ENCODE measurements around the gene DISC1. TPM values are rescaled to one million over a fixed set of nuclear protein-coding genes. Genes with fewer than 3 reads are reported as not detected.

DISC1 gene
- total and polyA plus RNA-seq, 2 donors (not counting 3 experiments of a cell fraction or from before 2014, with no cell fraction given): 3.3 to 14.7 TPM

GRCh38 chr1:232057896-232058274 lies 431.3 kb downstream of the DISC1 start:
- CTCF ChIA-PET: no interaction called here
- dilution Hi-C loops (cut with MboI; ENCODE audit: extremely low pct_ligation_motif_present, low sequenced_read_pairs) (no loop called here), intact Hi-C loops (cut with micrococcal nuclease) (no loop called here)
- H3K36me3 ChIP-seq (ENCODE audit: control insufficient read depth in 2 of 2, extremely low read depth in 1 of 2, insufficient read depth in 2 of 2, low read length in 2 of 2): no peaks in the 10 kb centered on the region
- H2AFZ ChIP-seq (ENCODE audit: low read depth, low read length): no peak overlapping the region
- H3K9me1 ChIP-seq (replicated peaks; ENCODE audit: control insufficient read depth, extremely low read depth, insufficient read depth, low read length): no peaks in the 10 kb centered on the region
- no peaks in the 10 kb centered on the region for H3K9me3 ChIP-seq (replicated peaks; ENCODE audit: control insufficient read depth, insufficient read depth, low read length)
- no peak overlapping the region for H3K27ac ChIP-seq (ENCODE audit: insufficient read depth, low read depth, low read length)
- no peak overlapping the region for H3K4me2 ChIP-seq (ENCODE audit: insufficient read depth, low read length)
- POLR2A ChIA-PET: no interaction called here
- BruUV-seq (replicated peaks): no TSS peak
- no peaks in the 10 kb centered on the region for H3K4me1 ChIP-seq (ENCODE audit: control insufficient read depth, extremely low read depth, insufficient read depth, low read length)
- H3K27me3 ChIP-seq (ENCODE audit: control insufficient read depth in 2 of 2, insufficient read depth in 2 of 2, low read length in 2 of 2): no peaks in the 10 kb centered on the region
- no peak overlapping the region for H3K4me3 ChIP-seq (replicated peaks in 1 of 3; ENCODE audit: insufficient read depth in 1 of 3, low read depth in 1 of 3, low read length in 3 of 3)
- DNase-seq (ENCODE audit: low read depth, low spot score) (no peak), FAIRE-seq (no peak)
- no peaks in the 10 kb centered on the region for H4K20me1 ChIP-seq (replicated peaks; ENCODE audit: control insufficient read depth, extremely low read depth, insufficient read depth, low read length)
- H3K9ac ChIP-seq (replicated peaks; ENCODE audit: extremely low read depth, insufficient read depth, low read length): no peak overlapping the region
- H3K79me2 ChIP-seq (ENCODE audit: control insufficient read depth, insufficient read depth, low read length): no peaks in the 10 kb centered on the region
- TF ChIP-seq GATA2 (IDR thresholded peaks at IDR 0.05; ENCODE audit: insufficient read depth, insufficient read length, low read depth, low read length) (no peak), POLR2A (IDR thresholded peaks at IDR 0.05; ENCODE audit: low read depth, low read length) (no peak), MYC (IDR thresholded peaks at IDR 0.05; ENCODE audit: low read depth, low read length) (no peak), JUN (IDR thresholded peaks at IDR 0.05; ENCODE audit: borderline replicate concordance, insufficient read depth, insufficient read length, low read depth) (no peak), EZH2 (IDR thresholded peaks at IDR 0.05; ENCODE audit: borderline replicate concordance, low read depth, low read length, severe bottlenecking) (no peak), FOS (IDR thresholded peaks at IDR 0.05; ENCODE audit: borderline replicate concordance, insufficient read depth, low read length) (no peak), CTCF (IDR thresholded peaks at IDR 0.05; ENCODE audit: extremely low read depth in 1 of 2, insufficient read depth in 1 of 2, low read depth in 1 of 2, low read length in 2 of 2) (no peak)
